Epithelial cell of proximal tubule (primary cell): ENCODE data around the gene TBCCD1. TPM values are rescaled to one million over a fixed set of nuclear protein-coding genes. Genes with fewer than 3 reads are reported as not detected.
A peak's percentile ranks its signal among the peaks of the same experiment; 100 is the strongest.

Experiments
- DNase-seq: peaks from one replicate; pipeline ENCODE4 v3.0.0-alpha.2; 2011; ENCODE audit warnings: low read depth
- H3K4me3 ChIP-seq: 2 replicates; pipeline ENCODE4 v1.5.1; 2011; ENCODE audit warnings: low read depth, mild to moderate bottlenecking, low read length
- CTCF ChIP-seq: conservative IDR thresholded peaks from 2 replicates; pipeline ENCODE4 v1.5.1; 2012; ENCODE audit warnings: low read depth, mild to moderate bottlenecking, low read length
- total RNA-seq: library from RNA; depleted of rRNA; stranded (reverse); fragments of >200 nt; gene quantifications from 2 replicates; pipeline ENCODE4 v1.2.3, GENCODE V29; 2015

The TBCCD1 gene
- total RNA-seq, 1 donor from 2014 or later: 10.8 TPM

- DNase-seq: no peak
- no peak overlapping the region for H3K4me3 ChIP-seq
- no peak for TF ChIP-seq CTCF
These were observed 36.0 kb upstream of the TBCCD1 start for GRCh38 chr3:186603159-186603558.

GRCh38 chr3:186600896-186601295, 33.8 kb upstream of the TBCCD1 start:
- H3K4me3 ChIP-seq: no peak overlapping the region
- DNase-seq: no peak
- no peak for TF ChIP-seq CTCF

- no peak for DNase-seq
- TF ChIP-seq CTCF: no peak
- no peak overlapping the region for H3K4me3 ChIP-seq
These were observed 32.6 kb upstream of the TBCCD1 start for GRCh38 chr3:186599785-186600166.

GRCh38 chr3:186599142-186599784, 32.1 kb upstream of the TBCCD1 start:
- TF ChIP-seq CTCF: no peak
- no peak overlapping the region for H3K4me3 ChIP-seq
- no peak for DNase-seq

- DNase-seq: no peak
- TF ChIP-seq CTCF: no peak
- no peak overlapping the region for H3K4me3 ChIP-seq
These were observed 31.6 kb upstream of the TBCCD1 start for GRCh38 chr3:186598794-186599141.

GRCh38 chr3:186598108-186598784, 31.1 kb upstream of the TBCCD1 start:
- TF ChIP-seq CTCF: no peak
- peak; percentile 95 for DNase-seq
- no peak overlapping the region for H3K4me3 ChIP-seq

GRCh38 chr3:186596568-186597287, 29.6 kb upstream of the TBCCD1 start:
- peak overlapping the region; percentile 7 for H3K4me3 ChIP-seq
- no peak for TF ChIP-seq CTCF
- DNase-seq: peak; percentile 67
